Measurements from ENCODE around the gene CTNNA2.

The CTNNA2 gene

GRCh38 chr2:80105015-80105640, 592.3 kb downstream of the CTNNA2 start:
- TF ChIP-seq CTCF (IDR thresholded peaks at IDR 0.05; ENCODE audit: borderline replicate concordance, insufficient read depth, low read depth, low read length), result no peak
- no peak overlapping the region for H3K4me3 ChIP-seq (ENCODE audit: low read depth, low read length)

- no peak for TF ChIP-seq CTCF (IDR thresholded peaks at IDR 0.05; ENCODE audit: borderline replicate concordance, insufficient read depth, low read depth, low read length)
- no peak overlapping the region for H3K4me3 ChIP-seq (ENCODE audit: low read depth, low read length)
Observed at GRCh38 chr2:80111185-80111584, 598.3 kb downstream of the CTNNA2 start.

- TF ChIP-seq CTCF (IDR thresholded peaks at IDR 0.05; ENCODE audit: borderline replicate concordance, insufficient read depth, low read depth, low read length), result no peak
- no peak overlapping the region for H3K4me3 ChIP-seq (ENCODE audit: low read depth, low read length)
Observed at GRCh38 chr2:80112790-80113189, 599.9 kb downstream of the CTNNA2 start.

- H3K4me3 ChIP-seq (ENCODE audit: low read depth, low read length), result no peak overlapping the region
- no peak for TF ChIP-seq CTCF (IDR thresholded peaks at IDR 0.05; ENCODE audit: borderline replicate concordance, insufficient read depth, low read depth, low read length)
Observed at GRCh38 chr2:80113399-80113798, 600.5 kb downstream of the CTNNA2 start.

GRCh38 chr2:80114812-80115211, 602.0 kb downstream of the CTNNA2 start:
- no peak for TF ChIP-seq CTCF (IDR thresholded peaks at IDR 0.05; ENCODE audit: borderline replicate concordance, insufficient read depth, low read depth, low read length)
- no peak overlapping the region for H3K4me3 ChIP-seq (ENCODE audit: low read depth, low read length)

GRCh38 chr2:80117401-80117800, 604.5 kb downstream of the CTNNA2 start:
- TF ChIP-seq CTCF (IDR thresholded peaks at IDR 0.05; ENCODE audit: borderline replicate concordance, insufficient read depth, low read depth, low read length), result no peak
- H3K4me3 ChIP-seq (ENCODE audit: low read depth, low read length), result no peak overlapping the region

- TF ChIP-seq CTCF (IDR thresholded peaks at IDR 0.05; ENCODE audit: borderline replicate concordance, insufficient read depth, low read depth, low read length), result no peak
- H3K4me3 ChIP-seq (ENCODE audit: low read depth, low read length), result no peak overlapping the region
Observed at GRCh38 chr2:80120866-80121265, 608.0 kb downstream of the CTNNA2 start.
